GM13976 (cell line): ENCODE data around the gene LUC7L2.

Experiments used
- DNase-seq: peaks from one replicate; pipeline ENCODE4 v3.0.0; 2012; ENCODE audit warnings: low spot score
- CTCF ChIP-seq: IDR thresholded peaks from 2 replicates; pipeline ENCODE4 v1.5.1; 2012; ENCODE audit warnings: borderline replicate concordance, mild to moderate bottlenecking; ENCODE audit not compliant: insufficient read depth; ENCODE audit errors: extremely low read depth, missing control alignments, control extremely low read depth
- in situ Hi-C: fragments of 300-500 bp; cut with MboI; formaldehyde crosslinking; loops from one replicate; pipeline ENCODE4 v1.12.0; 2022; ENCODE audit warnings: low sequenced_read_pairs, mixed read lengths, inconsistent platforms; ENCODE audit not compliant: unreplicated experiment

LUC7L2 gene

GRCh38 chr7:139362981-139363380 is 3.3 kb downstream of the LUC7L2 start:
- no peak for TF ChIP-seq CTCF
- in situ Hi-C loops = no loop called here
- no peak for DNase-seq

- TF ChIP-seq CTCF = no peak
- DNase-seq = no peak
- in situ Hi-C loops = no loop called here
Observed at GRCh38 chr7:139365336-139365735, 5.6 kb downstream of the LUC7L2 start.

- in situ Hi-C loops = no loop called here
- TF ChIP-seq CTCF = no peak
Observed at GRCh38 chr7:139366400-139366799, 6.7 kb downstream of the LUC7L2 start.

GRCh38 chr7:139367438-139368155 is 7.9 kb downstream of the LUC7L2 start:
- in situ Hi-C loops = no loop called here
- no peak for DNase-seq
- no peak for TF ChIP-seq CTCF

More at GRCh38 chr7:139366400-139366799, 6.7 kb downstream of the LUC7L2 start:
- DNase-seq = no peak

- in situ Hi-C loops = no loop called here
- no peak for DNase-seq
- no peak for TF ChIP-seq CTCF
Observed at GRCh38 chr7:139370301-139370942, 10.7 kb downstream of the LUC7L2 start.

GRCh38 chr7:139370943-139371313 is 11.2 kb downstream of the LUC7L2 start:
- TF ChIP-seq CTCF = no peak
- in situ Hi-C loops = no loop called here
- DNase-seq = no peak
